ENCODE data around the gene ANKRD52.

Gene ANKRD52

DNA sequence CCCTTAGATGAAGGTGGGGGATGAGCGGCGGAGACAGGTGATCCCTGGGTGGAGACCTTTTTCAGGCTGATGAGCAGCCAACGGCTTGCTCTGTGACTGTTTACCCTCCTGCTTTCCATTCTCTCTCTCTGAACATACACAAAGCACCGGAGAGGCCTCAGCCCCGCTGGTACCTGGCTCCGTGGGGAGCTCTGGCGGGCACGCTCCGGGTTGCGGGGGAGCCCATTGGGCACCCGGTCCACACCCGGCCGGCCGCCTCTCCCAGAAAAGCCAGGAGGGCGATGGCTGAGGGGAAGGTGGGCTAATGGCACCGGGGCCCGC, 69.4 kb downstream of the ANKRD52 start:
- Histone ChIP-seq H3K27me3 (ENCODE audit: control insufficient read depth, insufficient read depth, low read length) (no peaks in the 10 kb centered on the region), H3K9ac (ENCODE audit: low read depth, low read length) (peak overlapping the region; percentile 89), H3K9me3 (replicated peaks; ENCODE audit: low read length) (no peaks in the 10 kb centered on the region), H3K4me1 (ENCODE audit: control insufficient read depth, insufficient read depth, low read length) (peaks cover 16% of the 10 kb centered on the region), H3K4me2 (ENCODE audit: low read length) (peak overlapping the region; percentile 94), H3K36me3 (ENCODE audit: insufficient read depth, low read length) (peaks cover 26% of the 10 kb centered on the region), H3K4me3 (ENCODE audit: low read length) (peak overlapping the region; percentile 90)

GRCh38 chr12:56188131-56188777, 69.9 kb downstream of the ANKRD52 start:
- Histone ChIP-seq H3K9ac (ENCODE audit: low read depth, low read length) (peak overlapping the region; percentile 89), H3K4me1 (ENCODE audit: control insufficient read depth, insufficient read depth, low read length) (peaks cover 16% of the 10 kb centered on the region), H3K9me3 (replicated peaks; ENCODE audit: low read length) (no peaks in the 10 kb centered on the region), H3K36me3 (ENCODE audit: insufficient read depth, low read length) (peaks cover 31% of the 10 kb centered on the region), H3K27me3 (ENCODE audit: control insufficient read depth, insufficient read depth, low read length) (no peaks in the 10 kb centered on the region), H3K4me2 (ENCODE audit: low read length) (peak overlapping the region; percentile 94), H3K4me3 (ENCODE audit: low read length) (peak overlapping the region; percentile 90)

Data from skeletal muscle satellite cell (primary cell).